ENCODE data around the gene LARGE1. TPM values are rescaled to one million over a fixed set of nuclear protein-coding genes. Genes with fewer than 3 reads are reported as not detected.

LARGE1 gene
- total and polyA plus RNA-seq, 2 of the 4 experiments (the other 2 are of a cell fraction), result 6.2 to 12.4 TPM

DNA sequence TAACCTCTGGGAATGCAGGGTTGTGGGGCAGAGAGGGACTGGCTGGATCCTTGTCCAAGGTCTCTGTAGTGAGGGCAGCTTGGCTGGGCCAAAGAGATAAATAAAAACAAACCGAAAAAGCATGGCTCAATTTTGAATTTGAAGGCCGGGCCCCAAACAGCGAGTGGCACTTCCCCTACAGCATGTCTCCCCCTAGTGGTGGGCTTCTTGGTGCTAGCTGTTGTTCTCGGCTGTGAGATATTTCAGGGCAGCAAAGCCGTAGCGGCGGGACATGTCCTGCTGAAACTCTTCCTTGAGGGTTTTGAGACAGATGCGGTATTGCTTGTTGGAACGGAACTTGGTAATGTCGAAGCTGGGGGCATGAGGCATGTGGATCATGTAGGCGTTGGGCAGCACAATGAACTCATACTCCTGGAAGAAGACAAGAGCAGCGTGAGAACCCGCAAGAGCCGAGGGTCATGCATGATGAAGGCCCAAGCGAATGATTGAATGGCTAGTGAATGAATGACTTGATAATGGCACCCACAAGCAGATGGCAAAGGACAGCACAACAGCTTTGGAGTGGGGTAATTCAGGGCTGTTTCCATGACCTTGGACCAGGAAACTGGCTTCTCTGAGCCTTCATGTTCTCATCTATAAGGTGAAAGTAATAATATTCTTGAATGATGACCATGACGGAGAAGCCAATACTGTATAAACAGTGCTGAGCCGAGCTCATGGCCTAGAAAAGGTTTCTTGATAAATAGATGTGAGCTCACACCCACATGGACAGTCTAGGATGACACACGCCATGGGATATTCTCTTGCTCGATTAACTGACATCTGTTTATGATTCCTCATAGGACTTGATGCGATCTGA lies 645.8 kb downstream of the LARGE1 start:
- Histone ChIP-seq H4K20me1 (ENCODE audit: insufficient read depth, low read length) (no peaks in the 10 kb centered on the region), H2BK5ac (ENCODE audit: low read depth, low read length, poor library complexity, severe bottlenecking) (no peak overlapping the region), H3K56ac (ENCODE audit: extremely low read depth, insufficient read depth, low read length) (no peak overlapping the region), H4K8ac (ENCODE audit: low read depth in 2 of 2, low read length in 2 of 2) (no peak overlapping the region), H4K91ac (ENCODE audit: insufficient read depth, low read depth, low read length) (no peak overlapping the region), H3K14ac (replicated peaks; ENCODE audit: low read depth, low read length) (no peak overlapping the region), H3K79me1 (ENCODE audit: low read depth in 1 of 2, low read length in 2 of 2) (no peaks in the 10 kb centered on the region), H3K4me3 (ENCODE audit: insufficient read depth, low read depth, low read length) (no peak overlapping the region), H3K9ac (ENCODE audit: low read depth, low read length) (no peak overlapping the region), H3K4me1 (ENCODE audit: control insufficient read depth, insufficient read depth, low read length) (no peaks in the 10 kb centered on the region), H2BK120ac (ENCODE audit: low read depth, low read length) (no peak overlapping the region), H3K4ac (ENCODE audit: low read depth, low read length) (no peak overlapping the region), H3K18ac (ENCODE audit: low read depth, low read length) (no peak overlapping the region), H3K4me2 (ENCODE audit: low read depth, low read length) (no peak overlapping the region), H3K36me3 (ENCODE audit: control insufficient read depth, insufficient read depth, low read length) (peaks cover 3% of the 10 kb centered on the region; the same call in 1 of the 2 replicates), H2BK20ac (ENCODE audit: low read depth, low read length) (no peak overlapping the region), H2AK9ac (replicated peaks; ENCODE audit: low read depth, low read length, poor library complexity) (no peak overlapping the region), H2AK5ac (ENCODE audit: low read depth, low read length) (no peak overlapping the region), H2BK15ac (ENCODE audit: low read depth, low read length) (no peak overlapping the region), H3K23ac (ENCODE audit: low read depth, low read length) (no peak overlapping the region), H3K27me3 (ENCODE audit: control insufficient read depth, insufficient read depth, low read length) (no peaks in the 10 kb centered on the region), H3K9me1 (ENCODE audit: insufficient read depth, low read length) (no peaks in the 10 kb centered on the region), H4K5ac (ENCODE audit: low read depth, low read length) (no peak overlapping the region), H2AFZ (replicated peaks; ENCODE audit: low read length, poor library complexity) (no peak overlapping the region), H3K27ac (ENCODE audit: insufficient read depth, low read length) (no peak overlapping the region), H3K9me3 (ENCODE audit: control insufficient read depth, insufficient read depth, low read length) (no peaks in the 10 kb centered on the region)
- POLR2A ChIA-PET (ENCODE audit: unreplicated experiment), result no interaction called here
- CTCF ChIA-PET, result no interaction called here
- DNase-seq (no peak), ATAC-seq (ENCODE audit: low read depth) (no peak)
- in situ Hi-C loops (cut with MboI; ENCODE audit: low sequenced_read_pairs) (no loop called here), intact Hi-C loops (cut with micrococcal nuclease) (no loop called here), dilution Hi-C loops (cut with HindIII; ENCODE audit: low sequenced_read_pairs, unreplicated experiment) (no loop called here)
- BruUV-seq (replicated peaks), result no TSS peak
- WGBS, 2 experiments (ENCODE audit: extremely low coverage in 2 of 2, insufficient read length in 1 of 2), result 89% methylated on average over 4 of the region's 20 CpGs; no CpG with 5 or more reads in 1 of the 2 experiments
- TF ChIP-seq MAFK (IDR thresholded peaks at IDR 0.05; ENCODE audit: low read depth, low read length), result no peak
- TF ChIP-seq CEBPB (IDR thresholded peaks at IDR 0.05; ENCODE audit: low read depth, low read length), result no peak
- no peak for TF ChIP-seq POLR2A (IDR thresholded peaks at IDR 0.05; ENCODE audit: low read depth, low read length)
- TF ChIP-seq RFX5 (IDR thresholded peaks at IDR 0.05; ENCODE audit: low read depth, low read length), result no peak
- TF ChIP-seq RAD21 (IDR thresholded peaks at IDR 0.05; ENCODE audit: low read length), result no peak
- no peak for TF ChIP-seq MAZ (IDR thresholded peaks at IDR 0.05; ENCODE audit: borderline replicate concordance, low read depth, low read length)
- TF ChIP-seq NFE2L2 (IDR thresholded peaks at IDR 0.05; ENCODE audit: low read depth, low read length), result no peak
- TF ChIP-seq, protein P1, sequence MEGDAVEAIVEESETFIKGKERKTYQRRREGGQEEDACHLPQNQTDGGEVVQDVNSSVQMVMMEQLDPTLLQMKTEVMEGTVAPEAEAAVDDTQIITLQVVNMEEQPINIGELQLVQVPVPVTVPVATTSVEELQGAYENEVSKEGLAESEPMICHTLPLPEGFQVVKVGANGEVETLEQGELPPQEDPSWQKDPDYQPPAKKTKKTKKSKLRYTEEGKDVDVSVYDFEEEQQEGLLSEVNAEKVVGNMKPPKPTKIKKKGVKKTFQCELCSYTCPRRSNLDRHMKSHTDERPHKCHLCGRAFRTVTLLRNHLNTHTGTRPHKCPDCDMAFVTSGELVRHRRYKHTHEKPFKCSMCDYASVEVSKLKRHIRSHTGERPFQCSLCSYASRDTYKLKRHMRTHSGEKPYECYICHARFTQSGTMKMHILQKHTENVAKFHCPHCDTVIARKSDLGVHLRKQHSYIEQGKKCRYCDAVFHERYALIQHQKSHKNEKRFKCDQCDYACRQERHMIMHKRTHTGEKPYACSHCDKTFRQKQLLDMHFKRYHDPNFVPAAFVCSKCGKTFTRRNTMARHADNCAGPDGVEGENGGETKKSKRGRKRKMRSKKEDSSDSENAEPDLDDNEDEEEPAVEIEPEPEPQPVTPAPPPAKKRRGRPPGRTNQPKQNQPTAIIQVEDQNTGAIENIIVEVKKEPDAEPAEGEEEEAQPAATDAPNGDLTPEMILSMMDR (conservative IDR thresholded peaks at IDR 0.05; ENCODE audit: low read depth, low read length), result no peak; the same call in 1 of the 2 replicates
- no peak for TF ChIP-seq RCOR1 (IDR thresholded peaks at IDR 0.05; ENCODE audit: insufficient replicate concordance, low read length)

Data from IMR-90 (cell line).